Endothelial cell of umbilical vein (primary cell): ENCODE data around the gene POMGNT2. TPM values are rescaled to one million over a fixed set of nuclear protein-coding genes. Genes with fewer than 3 reads are reported as not detected.

Source experiments
- BruUV-seq: library from RNA; stranded (reverse); fragments of 400-500 nt; replicated peaks from 2 replicates; lab custom pipeline; 2021; lab: Mats Ljungman, UMichigan
- CTCF ChIA-PET: fragments of 300-600, 350-600 bp; sonication (Branson Sonifier 250); formaldehyde crosslinking; loops from one replicate; lab custom pipeline; 2021; ENCODE audit warnings: antibody characterized with exemption, inconsistent platforms; lab: Charles Lee
- POLR2A ChIA-PET: fragments of 300-600, 350-600 bp; sonication (Branson Sonifier 250); formaldehyde crosslinking; loops from one replicate; lab custom pipeline; 2021; ENCODE audit warnings: antibody characterized with exemption, inconsistent platforms; lab: Charles Lee
- DNase-seq: peaks from one replicate; pipeline ENCODE4 v3.0.0-alpha.2; 2011; ENCODE audit warnings: low read depth, low spot score
- FAIRE-seq: peaks from 2 replicates; lab custom pipeline; 2011; peaks lifted over from hg19 to GRCh38; lab: Jason Lieb, UNC
- H2AFZ ChIP-seq: 2 replicates; pipeline ENCODE4 v1.6.0; 2012; ENCODE audit warnings: low read depth, low read length, control low read depth, inconsistent platforms
- H3K27ac ChIP-seq: 2 replicates; pipeline ENCODE4 v1.5.1; 2011; ENCODE audit warnings: low read depth, mild to moderate bottlenecking, control low read depth, low read length, moderate library complexity; ENCODE audit not compliant: insufficient read depth
- H3K27me3 ChIP-seq, 2 experiments: 2 replicates each; pipeline versions ENCODE4 v1.6.0 to v1.6.1; 2011; ENCODE audit warnings: low read length in 2 of 2, mixed read lengths in 1 of 2; ENCODE audit not compliant: control insufficient read depth in 2 of 2, insufficient read depth in 2 of 2
- H3K36me3 ChIP-seq, 2 experiments: 2 replicates in 1 of 2; 3 replicates in 1 of 2; pipeline ENCODE4 v1.5.1; 2011; ENCODE audit warnings: low read length in 2 of 2, mild to moderate bottlenecking in 1 of 2, moderate library complexity in 1 of 2; ENCODE audit not compliant: control insufficient read depth in 2 of 2, insufficient read depth in 2 of 2; ENCODE audit errors: extremely low read depth in 1 of 2
- H3K4me1 ChIP-seq: 3 replicates; pipeline ENCODE4 v1.5.1; 2011; ENCODE audit warnings: mild to moderate bottlenecking, low read length; ENCODE audit not compliant: control insufficient read depth, insufficient read depth; ENCODE audit errors: extremely low read depth
- H3K4me2 ChIP-seq: 2 replicates; pipeline ENCODE4 v1.6.1; 2011; ENCODE audit warnings: low read length, control low read depth, mixed read lengths; ENCODE audit not compliant: insufficient read depth
- H3K4me3 ChIP-seq, 3 experiments: fragments of 200-600 bp in 1 of 3; sonication (generic), shearing (Covaris generic) in 1 of 3; replicated peaks in 1 of 3; 2 replicates each; pipeline ENCODE4 v1.5.1; 2011 to 2016; ENCODE audit warnings: control low read depth in 3 of 3, low read length in 3 of 3, mild to moderate bottlenecking in 2 of 3, inconsistent platforms in 1 of 3, low read depth in 1 of 3, moderate library complexity in 1 of 3; ENCODE audit not compliant: insufficient read depth in 1 of 3
- H3K79me2 ChIP-seq: 2 replicates; pipeline ENCODE4 v1.6.0; 2012; ENCODE audit warnings: low read length, inconsistent platforms; ENCODE audit not compliant: control insufficient read depth, insufficient read depth
- H3K9ac ChIP-seq: replicated peaks from 2 replicates; pipeline ENCODE3; 2011; ENCODE audit warnings: low read length, control low read depth; ENCODE audit not compliant: insufficient read depth; ENCODE audit errors: extremely low read depth
- H3K9me1 ChIP-seq: replicated peaks from 3 replicates; pipeline ENCODE4 v1.6.0; 2011; ENCODE audit warnings: mild to moderate bottlenecking, low read length; ENCODE audit not compliant: control insufficient read depth, insufficient read depth; ENCODE audit errors: extremely low read depth
- H3K9me3 ChIP-seq: replicated peaks from 2 replicates; pipeline ENCODE4 v1.5.1; 2012; ENCODE audit warnings: low read length, inconsistent platforms; ENCODE audit not compliant: control insufficient read depth, insufficient read depth
- H4K20me1 ChIP-seq: replicated peaks from 2 replicates; pipeline ENCODE3; 2011; ENCODE audit warnings: mild to moderate bottlenecking, low read length; ENCODE audit not compliant: control insufficient read depth, insufficient read depth; ENCODE audit errors: extremely low read depth
- CTCF ChIP-seq, 2 donors: IDR thresholded peaks; 1 replicate in 1 of 2; 2 replicates in 1 of 2; pipeline ENCODE4 v1.5.1; 2011; ENCODE audit warnings: low read length in 2 of 2, mild to moderate bottlenecking in 2 of 2, moderate library complexity in 2 of 2, control low read depth in 1 of 2, inconsistent platforms in 1 of 2, low read depth in 1 of 2; ENCODE audit not compliant: insufficient read depth in 1 of 2; ENCODE audit errors: extremely low read depth in 1 of 2
- EZH2 ChIP-seq: IDR thresholded peaks from 2 replicates; pipeline ENCODE4 v1.6.1; 2012; ENCODE audit warnings: borderline replicate concordance, low read depth, mild to moderate bottlenecking, moderate library complexity, low read length, inconsistent platforms; ENCODE audit not compliant: severe bottlenecking
- FOS ChIP-seq: IDR thresholded peaks from 2 replicates; pipeline ENCODE4 v1.6.1; 2011; ENCODE audit warnings: mild to moderate bottlenecking, low read length, moderate library complexity, borderline replicate concordance; ENCODE audit not compliant: insufficient read depth
- GATA2 ChIP-seq: IDR thresholded peaks from 2 replicates; pipeline ENCODE4 v1.7.0; 2011; ENCODE audit warnings: low read depth, mild to moderate bottlenecking, moderate library complexity, mixed read lengths, low read length; ENCODE audit not compliant: insufficient read length, insufficient read depth
- JUN ChIP-seq: IDR thresholded peaks from 2 replicates; pipeline ENCODE4 v1.6.1; 2011; ENCODE audit warnings: borderline replicate concordance, low read depth; ENCODE audit not compliant: insufficient read length, insufficient read depth
- MAX ChIP-seq: IDR thresholded peaks from 2 replicates; pipeline ENCODE4 v1.6.1; 2011; ENCODE audit not compliant: insufficient read depth, insufficient read length
- MYC ChIP-seq: IDR thresholded peaks from one replicate; pipeline ENCODE4 v1.6.1; 2011; ENCODE audit warnings: mild to moderate bottlenecking, low read depth, low read length
- POLR2A ChIP-seq: IDR thresholded peaks from 2 replicates; pipeline ENCODE4 v1.6.1; 2012; ENCODE audit warnings: low read depth, mild to moderate bottlenecking, control low read depth, low read length
- POLR2AphosphoS5 ChIP-seq: IDR thresholded peaks from 2 replicates; pipeline ENCODE4 v1.6.1; 2012; ENCODE audit warnings: low read depth, mild to moderate bottlenecking, control low read depth, low read length, moderate library complexity; ENCODE audit not compliant: insufficient read depth
- dilution Hi-C: fragments of 300-500 bp; cut with MboI; formaldehyde crosslinking; loops from one replicate; pipeline ENCODE4 v1.15.0; 2019; ENCODE audit warnings: low sequenced_read_pairs; ENCODE audit not compliant: extremely low pct_ligation_motif_present
- intact Hi-C: fragments of 100-400 bp; cut with micrococcal nuclease; formaldehyde crosslinking; loops from one replicate; pipeline ENCODE4 v1.10.0; 2022
- polyA plus RNA-seq, 4 experiments: library from polyadenylated mRNA; depleted of rRNA in 3 of 4; stranded (reverse) in 3 of 4; unstranded in 1 of 4; fragments of >200 nt; gene quantifications; 2 replicates each; pipeline versions ENCODE4 v1.2.1 to v1.2.3, GENCODE V29; 2011 to 2012; ENCODE audit warnings: missing spikeins in 1 of 4
- total RNA-seq: library from RNA; stranded (reverse); gene quantifications from 2 replicates; pipeline ENCODE4 v1.2.3, GENCODE V29; 2021

POMGNT2 gene
- total and polyA plus RNA-seq, 2 donors (not counting 3 experiments of a cell fraction or from before 2014, with no cell fraction given), result 6.4 to 16.3 TPM

- intact Hi-C loops, result no loop called here
- BruUV-seq, result no TSS peak
- Histone ChIP-seq H3K27me3 (no peaks in the 10 kb centered on the region), H3K27ac (no peak overlapping the region), H3K4me1 (no peaks in the 10 kb centered on the region), H3K9me3 (no peaks in the 10 kb centered on the region), H3K9me1 (no peaks in the 10 kb centered on the region), H3K79me2 (no peaks in the 10 kb centered on the region), H2AFZ (no peak overlapping the region), H3K36me3 (no peaks in the 10 kb centered on the region), H3K9ac (no peak overlapping the region), H3K4me3 (no peak overlapping the region), H3K4me2 (no peak overlapping the region), H4K20me1 (no peaks in the 10 kb centered on the region)
- FAIRE-seq (no peak), DNase-seq (no peak)
- POLR2A ChIA-PET, result no interaction called here
- TF ChIP-seq GATA2 (no peak), JUN (no peak), POLR2A (no peak), MAX (no peak), MYC (no peak), FOS (no peak), POLR2AphosphoS5 (no peak), CTCF (IDR thresholded peaks at IDR 0.05; ENCODE audit: extremely low read depth in 1 of 2, insufficient read depth in 1 of 2, low read depth in 1 of 2, low read length in 2 of 2) (no peak), EZH2 (no peak)
- CTCF ChIA-PET, result no interaction called here
- dilution Hi-C loops, result no loop called here
Observed at GRCh38 chr3:43093006-43093405, 12.9 kb downstream of the POMGNT2 start.
